Body of pancreas (tissue), 4 donors: Measurements from ENCODE around the gene IGFBP7. TPM values are rescaled to one million over a fixed set of nuclear protein-coding genes. Genes with fewer than 3 reads are reported as not detected.

Source experiments
- ATAC-seq: fragments of 150-250 bp; one replicate; pipeline ENCODE4 v1.9.1; 2016
- DNase-seq, 4 donors: peaks; one replicate each; pipeline ENCODE4 v3.0.0-alpha.2; 2019
- H3K27ac ChIP-seq, 4 donors: fragments of 200-600 bp; sonication (generic); 1 replicate in 3 of 4; 2 replicates in 1 of 4; pipeline versions ENCODE4 v1.5.1 to v1.6.1; 2016 to 2019; ENCODE audit warnings: mild to moderate bottlenecking in 1 of 4, mixed read lengths in 1 of 4, moderate library complexity in 1 of 4
- H3K27me3 ChIP-seq, 2 donors: fragments of 200-600 bp; sonication (generic); one replicate each; pipeline ENCODE4 v1.6.0; 2016; ENCODE audit warnings: mild to moderate bottlenecking in 1 of 2
- H3K36me3 ChIP-seq, 2 donors: fragments of 200-600 bp; sonication (generic); replicated peaks in 1 of 2; 2 replicates each; pipeline ENCODE4 v1.5.1; 2016; ENCODE audit warnings: low read depth in 2 of 2; ENCODE audit not compliant: insufficient read depth in 1 of 2
- H3K4me1 ChIP-seq: fragments of 200-600 bp; sonication (generic); one replicate; pipeline ENCODE4 v1.6.0; 2016
- H3K4me3 ChIP-seq, 2 donors: fragments of 200-600 bp; sonication (generic); 1 replicate in 1 of 2; 2 replicates in 1 of 2; pipeline ENCODE4 v1.5.1; 2016 to 2019
- H3K9me3 ChIP-seq, 3 donors: fragments of 200-600 bp; sonication (generic); 1 replicate in 2 of 3; 2 replicates in 1 of 3; pipeline ENCODE4 v1.5.1; 2016
- POLR2A ChIP-seq, 3 donors: fragments of 450-650 bp; IDR thresholded peaks; one replicate each; pipeline ENCODE4 v1.6.1; 2016; ENCODE audit warnings: antibody characterized with exemption in 3 of 3, mild to moderate bottlenecking in 2 of 3
- WGBS, 2 donors: methylation state at CpG; one replicate each; pipeline ENCODE4 v1.1.5; 2017; 5-methylcytosine and 5-hydroxymethylcytosine counted together
- intact Hi-C: fragments of 100-400 bp; cut with DNase I; formaldehyde crosslinking; loops from one replicate; pipeline ENCODE4 v1.15.1; 2023
- total RNA-seq, 2 donors: library from RNA; depleted of rRNA; stranded (reverse); fragments of >200 nt; gene quantifications; one replicate each; pipeline ENCODE4 v1.1.0, GENCODE V29; 2016
- TF ChIP-seq, protein P1 (sequence below), 7 experiments: fragments of 450-650 bp in 4 of 7; fragments of 200-600 bp in 3 of 7; sonication (generic) in 3 of 7; IDR thresholded peaks; one replicate each; pipeline ENCODE4 v1.5.1; 2016 to 2019; ENCODE audit warnings: antibody characterized with exemption in 7 of 7

Gene IGFBP7
- total RNA-seq, 2 donors from 2014 or later: 758 to 1,249 TPM

DNA sequence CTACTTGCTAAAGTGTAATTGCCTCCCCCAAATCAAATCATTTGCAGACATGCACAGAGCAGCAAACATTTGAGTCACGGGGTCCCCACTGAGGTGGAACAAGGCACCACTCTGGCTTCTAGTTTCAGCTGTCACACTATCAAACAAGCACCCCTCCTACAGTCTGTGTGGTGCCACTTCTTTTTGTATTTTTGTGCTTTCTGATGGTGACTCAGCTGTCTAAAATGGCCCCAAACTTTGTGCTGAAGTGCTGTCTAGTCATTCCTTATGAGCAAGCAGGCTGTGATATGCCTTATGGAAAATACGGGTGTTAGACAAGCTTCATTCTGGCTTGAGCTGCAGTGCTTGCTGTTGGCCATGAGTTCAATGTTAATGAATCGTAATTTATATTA, 15.4 kb downstream of the IGFBP7 start:
- Histone ChIP-seq H3K27ac (no peak overlapping the region), H3K27me3 (no peaks in the 10 kb centered on the region), H3K36me3 (no peaks in the 10 kb centered on the region), H3K4me1 (peaks cover 8% of the 10 kb centered on the region), H3K9me3 (no peaks in the 10 kb centered on the region), H3K4me3 (no peak overlapping the region)
- DNase-seq (no peak), ATAC-seq (no peak)
- TF ChIP-seq, protein P1, sequence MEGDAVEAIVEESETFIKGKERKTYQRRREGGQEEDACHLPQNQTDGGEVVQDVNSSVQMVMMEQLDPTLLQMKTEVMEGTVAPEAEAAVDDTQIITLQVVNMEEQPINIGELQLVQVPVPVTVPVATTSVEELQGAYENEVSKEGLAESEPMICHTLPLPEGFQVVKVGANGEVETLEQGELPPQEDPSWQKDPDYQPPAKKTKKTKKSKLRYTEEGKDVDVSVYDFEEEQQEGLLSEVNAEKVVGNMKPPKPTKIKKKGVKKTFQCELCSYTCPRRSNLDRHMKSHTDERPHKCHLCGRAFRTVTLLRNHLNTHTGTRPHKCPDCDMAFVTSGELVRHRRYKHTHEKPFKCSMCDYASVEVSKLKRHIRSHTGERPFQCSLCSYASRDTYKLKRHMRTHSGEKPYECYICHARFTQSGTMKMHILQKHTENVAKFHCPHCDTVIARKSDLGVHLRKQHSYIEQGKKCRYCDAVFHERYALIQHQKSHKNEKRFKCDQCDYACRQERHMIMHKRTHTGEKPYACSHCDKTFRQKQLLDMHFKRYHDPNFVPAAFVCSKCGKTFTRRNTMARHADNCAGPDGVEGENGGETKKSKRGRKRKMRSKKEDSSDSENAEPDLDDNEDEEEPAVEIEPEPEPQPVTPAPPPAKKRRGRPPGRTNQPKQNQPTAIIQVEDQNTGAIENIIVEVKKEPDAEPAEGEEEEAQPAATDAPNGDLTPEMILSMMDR (IDR thresholded peaks at IDR 0.05): no peak
- TF ChIP-seq POLR2A (IDR thresholded peaks at IDR 0.05): no peak
- intact Hi-C loops: no loop called here
- WGBS, 2 donors: 44 to 56% methylated on average over 3 of the region's 3 CpGs

DNA sequence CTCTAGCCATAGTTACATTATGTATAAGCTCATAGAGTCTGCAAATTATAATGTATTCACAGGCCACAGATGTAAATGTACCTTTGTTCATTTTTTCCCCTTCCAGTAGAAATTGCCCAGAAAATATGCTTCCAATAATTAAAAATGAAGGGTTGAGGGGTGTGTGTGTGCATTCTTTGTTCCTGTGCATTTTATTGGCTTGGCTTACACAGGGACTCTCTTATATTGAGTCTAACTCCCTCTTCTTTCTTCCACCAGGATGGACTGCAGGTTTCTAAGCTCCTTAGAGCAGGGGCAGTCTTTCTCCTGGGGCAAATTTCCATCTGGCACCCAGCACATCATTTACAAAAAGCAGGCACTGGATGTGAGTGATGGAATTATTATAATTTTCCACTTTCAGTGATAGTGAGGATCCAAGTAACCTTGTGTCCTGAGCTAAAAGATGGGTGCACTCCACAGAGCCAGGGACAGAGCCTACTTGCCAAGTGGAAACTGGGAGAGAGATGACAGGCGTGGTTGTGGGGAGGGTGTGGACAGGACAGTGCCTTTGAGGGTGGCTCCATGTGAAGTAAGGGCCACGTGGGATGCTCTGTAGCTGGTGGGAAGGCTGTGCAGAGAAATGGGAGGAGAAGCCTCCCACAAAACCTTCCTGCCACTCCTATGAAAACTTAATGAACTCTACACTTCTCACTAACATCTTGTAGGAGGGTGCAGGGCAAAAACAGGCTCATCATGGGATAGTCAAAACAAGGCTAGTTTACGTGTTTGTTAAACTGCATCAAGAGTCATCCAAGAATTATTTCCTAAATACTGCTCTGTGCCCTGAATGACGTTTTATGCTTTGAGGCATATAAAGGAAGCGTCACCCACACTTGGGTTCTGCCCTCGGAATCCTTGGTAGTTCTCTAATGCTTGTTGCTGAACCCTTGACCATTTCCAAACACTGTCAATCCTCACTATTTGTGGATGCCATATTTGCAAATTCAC, 16.0 kb downstream of the IGFBP7 start:
- DNase-seq (no peak), ATAC-seq (no peak)
- WGBS, 2 donors: 65 to 70% methylated on average over 6 of the region's 6 CpGs
- Histone ChIP-seq H3K36me3 (no peaks in the 10 kb centered on the region), H3K4me3 (no peak overlapping the region), H3K27me3 (no peaks in the 10 kb centered on the region), H3K9me3 (no peaks in the 10 kb centered on the region), H3K27ac (no peak overlapping the region), H3K4me1 (peaks cover 2% of the 10 kb centered on the region)
- TF ChIP-seq, protein P1 (IDR thresholded peaks at IDR 0.05): no peak
- TF ChIP-seq POLR2A (IDR thresholded peaks at IDR 0.05): no peak
- intact Hi-C loops: no loop called here

DNA sequence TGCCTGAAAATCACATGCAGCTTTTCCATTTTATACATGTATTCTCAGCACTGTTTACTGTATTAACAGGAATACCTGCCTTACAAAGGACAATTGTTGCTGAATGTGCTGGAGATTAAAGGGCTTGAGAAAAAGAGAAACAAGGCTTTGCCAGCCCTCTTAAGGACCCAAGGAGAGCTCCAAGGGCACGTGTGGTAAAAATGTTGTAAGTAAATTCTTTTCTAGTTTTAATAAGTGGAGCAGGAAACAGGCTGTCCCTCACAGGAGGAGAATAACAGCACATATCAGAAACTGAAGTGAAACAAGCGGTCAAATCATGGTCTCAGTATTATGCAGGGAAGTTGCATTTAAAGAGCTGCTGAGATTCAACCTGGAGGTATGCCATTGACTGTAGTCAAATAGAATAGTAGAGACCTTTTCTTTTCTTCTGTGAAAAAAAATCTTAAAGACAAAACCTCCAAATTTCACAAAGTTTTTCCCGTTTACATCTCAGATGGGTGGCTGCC, 18.5 kb downstream of the IGFBP7 start:
- no peak for DNase-seq
- 43% methylated on average over 3 of the region's 3 CpGs for WGBS, 2 donors
- intact Hi-C loops: no loop called here
- Histone ChIP-seq H3K36me3 (no peaks in the 10 kb centered on the region), H3K27me3 (no peaks in the 10 kb centered on the region), H3K4me3 (no peak overlapping the region), H3K27ac (peak overlapping the region; percentile 21 to 66 (median 62)), H3K9me3 (no peaks in the 10 kb centered on the region), H3K4me1 (no peaks in the 10 kb centered on the region)
- TF ChIP-seq, protein P1 (IDR thresholded peaks at IDR 0.05): no peak
- TF ChIP-seq POLR2A (IDR thresholded peaks at IDR 0.05): no peak
- peak; percentile 28 for ATAC-seq

DNA sequence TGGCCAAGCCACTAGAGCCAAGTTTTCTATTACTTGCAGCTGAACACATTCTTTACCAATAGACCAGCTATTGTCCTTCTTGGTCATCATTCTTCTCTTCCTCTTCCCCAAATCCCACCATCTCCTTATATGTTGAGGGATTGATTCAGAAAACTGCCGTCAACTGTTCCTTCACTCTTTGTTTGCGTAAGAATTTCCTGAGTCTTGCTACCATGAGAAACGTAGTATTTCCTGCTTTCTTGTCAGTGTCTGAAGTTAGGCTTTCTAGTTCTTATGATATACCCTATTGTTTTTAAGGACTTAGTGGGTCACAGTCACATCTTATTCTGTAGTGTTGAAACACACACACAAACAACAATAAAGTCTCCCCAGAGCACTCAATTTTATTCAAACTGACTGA, 20.1 kb downstream of the IGFBP7 start:
- Histone ChIP-seq H3K9me3 (no peaks in the 10 kb centered on the region), H3K36me3 (no peaks in the 10 kb centered on the region), H3K4me3 (no peak overlapping the region), H3K27ac (peak overlapping the region in 1 of 4 donors; percentile 6), H3K4me1 (no peaks in the 10 kb centered on the region), H3K27me3 (no peaks in the 10 kb centered on the region)
- intact Hi-C loops: no loop called here
- TF ChIP-seq, protein P1 (IDR thresholded peaks at IDR 0.05): no peak
- TF ChIP-seq POLR2A (IDR thresholded peaks at IDR 0.05): no peak
- 67 to 70% methylated on average over 3 of the region's 3 CpGs for WGBS, 2 donors
- DNase-seq (no peak), ATAC-seq (no peak)
